Smooth muscle cell of the coronary artery (primary cell): ENCODE results near the gene FBXW2. TPM values are rescaled to one million over a fixed set of nuclear protein-coding genes. Genes with fewer than 3 reads are reported as not detected.

Source experiments
- total RNA-seq: library from RNA; depleted of rRNA; stranded (reverse); fragments of >200 nt; gene quantifications from 2 replicates; pipeline ENCODE4 v1.2.3, GENCODE V29; 2014; ENCODE audit warnings: low replicate concordance

FBXW2 gene, protein sequence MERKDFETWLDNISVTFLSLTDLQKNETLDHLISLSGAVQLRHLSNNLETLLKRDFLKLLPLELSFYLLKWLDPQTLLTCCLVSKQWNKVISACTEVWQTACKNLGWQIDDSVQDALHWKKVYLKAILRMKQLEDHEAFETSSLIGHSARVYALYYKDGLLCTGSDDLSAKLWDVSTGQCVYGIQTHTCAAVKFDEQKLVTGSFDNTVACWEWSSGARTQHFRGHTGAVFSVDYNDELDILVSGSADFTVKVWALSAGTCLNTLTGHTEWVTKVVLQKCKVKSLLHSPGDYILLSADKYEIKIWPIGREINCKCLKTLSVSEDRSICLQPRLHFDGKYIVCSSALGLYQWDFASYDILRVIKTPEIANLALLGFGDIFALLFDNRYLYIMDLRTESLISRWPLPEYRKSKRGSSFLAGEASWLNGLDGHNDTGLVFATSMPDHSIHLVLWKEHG
- total RNA-seq: 18.6 and 20.7 TPM in 2 replicates

GRCh38 chr9:120792898-120793765, at the start of gene FBXW2:
FBXW2 (minus strand) TSS chr9:120793416; CDS start chr9:120788258, 5,158 bp downstream.

DNA sequence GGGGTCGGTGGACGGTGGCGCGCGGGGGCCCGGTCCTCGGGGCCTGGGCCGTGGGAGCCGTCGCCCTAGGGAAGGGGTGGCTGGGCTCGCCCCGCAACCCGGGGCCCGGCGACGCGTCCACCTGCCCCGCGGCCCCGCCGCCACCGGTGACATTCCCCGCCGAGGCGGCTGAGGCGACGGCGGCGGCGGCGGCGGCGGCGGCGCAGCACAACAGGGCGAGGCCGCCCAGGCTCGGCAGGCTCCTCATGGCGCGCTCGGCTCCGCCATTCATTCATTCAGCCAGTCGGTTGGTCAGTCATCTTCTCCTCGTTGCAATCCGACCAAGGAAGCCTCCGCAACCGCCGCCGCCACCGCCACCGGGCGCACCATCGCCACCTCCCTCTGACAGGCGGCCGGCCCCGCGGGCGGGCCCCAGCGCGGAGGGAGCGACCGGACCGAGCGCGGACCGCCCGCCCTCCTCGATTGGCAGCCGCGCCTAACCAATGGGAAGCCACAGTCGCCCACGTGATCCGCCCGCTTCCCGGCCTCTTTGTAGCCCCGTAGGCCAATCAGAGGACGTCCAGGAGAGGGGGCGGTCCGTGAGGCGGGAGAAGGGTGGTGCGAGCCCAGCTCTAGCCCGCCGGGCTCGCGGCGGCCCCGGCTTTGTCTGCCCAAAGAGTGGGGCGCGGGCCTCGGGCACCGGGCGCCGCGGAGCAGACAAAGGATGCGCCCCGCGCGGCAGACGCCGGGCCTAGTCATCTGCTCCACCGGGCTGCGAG, 78.9 kb downstream of the FBXW2 start, which contains the start of gene MEGF9:
TSS of gene MEGF9 (minus strand) at position 383 of the 758 bp plus-strand sequence. CDS start at position 271, 112 bp downstream.

Other genes starting within 250 kb of the FBXW2 start
- 28.3 and 29.5 TPM in 2 replicates for gene CDK5RAP2, start 213.2 kb downstream of the FBXW2 start, total RNA-seq
- 4.1 and 6.8 TPM in 2 replicates for gene MEGF9, start 78.9 kb downstream of the FBXW2 start, total RNA-seq
- 7.7 and 18.1 TPM in 2 replicates for gene PSMD5, start 49.5 kb upstream of the FBXW2 start, total RNA-seq
- 11.3 and 23.4 TPM in 2 replicates for gene PHF19, start 83.8 kb upstream of the FBXW2 start, total RNA-seq
- gene TRAF1, start 133.4 kb upstream of the FBXW2 start, total RNA-seq: 1.6 TPM in 2 replicates